Naive thymus-derived CD4-positive, alpha-beta T cell (primary cell): Measurements from ENCODE around the gene HOXD9. TPM values are rescaled to one million over a fixed set of nuclear protein-coding genes. Genes with fewer than 3 reads are reported as not detected.

ENCODE experiments used
- ATAC-seq: fragments of 150-1000 bp; cut with Tn5 transposase; 2 replicates; pipeline ENCODE4 v1.10.0; 2021; ENCODE audit warnings: mild to moderate bottlenecking, moderate library complexity
- CTCF ChIA-PET: fragments of 350-600 bp; sonication (Branson Sonifier 250); formaldehyde crosslinking; loops from one replicate; lab custom pipeline; 2021; ENCODE audit warnings: antibody characterized with exemption; lab: Charles Lee
- POLR2A ChIA-PET: fragments of 350-600 bp; sonication (Branson Sonifier 250); formaldehyde crosslinking; loops from one replicate; lab custom pipeline; 2021; ENCODE audit warnings: antibody characterized with exemption, inconsistent platforms; lab: Charles Lee
- DNase-seq, 9 donors: peaks; one replicate each; pipeline versions ENCODE4 v3.0.0 to v3.0.0-alpha.2; 2020 to 2022; ENCODE audit warnings: mixed read lengths in 1 of 9
- H3K27ac ChIP-seq: one replicate; pipeline ENCODE4 v1.7.0; 2013; ENCODE audit warnings: mild to moderate bottlenecking, low read depth, low read length, moderate library complexity
- H3K27me3 ChIP-seq, 2 donors: one replicate each; pipeline ENCODE4 v1.7.0; 2013; ENCODE audit warnings: low read length in 2 of 2, mild to moderate bottlenecking in 2 of 2, moderate library complexity in 2 of 2; ENCODE audit not compliant: control insufficient read depth in 2 of 2, insufficient read depth in 2 of 2
- H3K36me3 ChIP-seq, 3 experiments: 1 replicate in 2 of 3; 2 replicates in 1 of 3; pipeline ENCODE4 v1.7.0; 2013; ENCODE audit warnings: low read length in 3 of 3, mild to moderate bottlenecking in 3 of 3, moderate library complexity in 1 of 3; ENCODE audit not compliant: insufficient read depth in 3 of 3, control insufficient read depth in 2 of 3
- H3K4me1 ChIP-seq, 2 donors: one replicate each; pipeline ENCODE4 v1.7.0; 2013; ENCODE audit warnings: low read length in 2 of 2, mild to moderate bottlenecking in 2 of 2, moderate library complexity in 1 of 2; ENCODE audit not compliant: control insufficient read depth in 2 of 2, insufficient read depth in 2 of 2
- H3K4me3 ChIP-seq: 2 replicates; pipeline ENCODE4 v1.7.0; 2013; ENCODE audit warnings: mild to moderate bottlenecking, low read length
- H3K9me3 ChIP-seq, 3 experiments: 1 replicate in 2 of 3; 2 replicates in 1 of 3; pipeline ENCODE4 v1.7.0; 2013; ENCODE audit warnings: low read length in 3 of 3; ENCODE audit not compliant: control insufficient read depth in 2 of 3
- H3K27ac Mint-ChIP-seq, 9 donors: one replicate each; pipeline ENCODE4 v1.8.0; 2020 to 2022; ENCODE audit warnings: mixed read lengths in 9 of 9, mild to moderate bottlenecking in 8 of 9, moderate library complexity in 5 of 9, inconsistent platforms in 2 of 9
- H3K27me3 Mint-ChIP-seq, 5 donors: one replicate each; pipeline ENCODE4 v1.8.0; 2021 to 2022; ENCODE audit warnings: mixed read lengths in 5 of 5, mild to moderate bottlenecking in 1 of 5
- H3K36me3 Mint-ChIP-seq, 5 donors: one replicate each; pipeline ENCODE4 v1.8.0; 2020 to 2022; ENCODE audit warnings: mixed read lengths in 5 of 5, mild to moderate bottlenecking in 3 of 5, inconsistent platforms in 1 of 5
- H3K4me1 Mint-ChIP-seq, 7 donors: one replicate each; pipeline ENCODE4 v1.8.0; 2020 to 2022; ENCODE audit warnings: mixed read lengths in 7 of 7, mild to moderate bottlenecking in 3 of 7, inconsistent platforms in 1 of 7
- H3K4me3 Mint-ChIP-seq, 10 donors: one replicate each; pipeline ENCODE4 v1.8.0; 2020 to 2022; ENCODE audit warnings: mild to moderate bottlenecking in 10 of 10, mixed read lengths in 10 of 10, moderate library complexity in 6 of 10, inconsistent platforms in 2 of 10
- H3K9me3 Mint-ChIP-seq, 11 donors: one replicate each; pipeline ENCODE4 v1.8.0; 2020 to 2022; ENCODE audit warnings: mixed read lengths in 11 of 11, mild to moderate bottlenecking in 4 of 11, inconsistent platforms in 1 of 11, moderate library complexity in 1 of 11
- intact Hi-C, 2 donors: fragments of 100-400 bp; cut with micrococcal nuclease; formaldehyde crosslinking; loops; one replicate each; pipeline ENCODE4 v1.15.1; 2023
- polyA plus RNA-seq, 2 donors: library from polyadenylated mRNA; unstranded; fragments of 300-500 nt; fragmentation: Illumina TruSeq; gene quantifications; one replicate each; pipeline ENCODE4 v1.2.3, GENCODE V29; 2021
- total RNA-seq, 6 experiments: library from RNA in 5 of 6; stranded (reverse) in 5 of 6; gene quantifications; 1 replicate in 5 of 6; 2 replicates in 1 of 6; pipeline ENCODE4 v1.2.3 and lab custom pipeline; 2021 to 2026

Gene HOXD9
- total and polyA plus RNA-seq, 7 experiments from 2014 or later: not detected

DNA sequence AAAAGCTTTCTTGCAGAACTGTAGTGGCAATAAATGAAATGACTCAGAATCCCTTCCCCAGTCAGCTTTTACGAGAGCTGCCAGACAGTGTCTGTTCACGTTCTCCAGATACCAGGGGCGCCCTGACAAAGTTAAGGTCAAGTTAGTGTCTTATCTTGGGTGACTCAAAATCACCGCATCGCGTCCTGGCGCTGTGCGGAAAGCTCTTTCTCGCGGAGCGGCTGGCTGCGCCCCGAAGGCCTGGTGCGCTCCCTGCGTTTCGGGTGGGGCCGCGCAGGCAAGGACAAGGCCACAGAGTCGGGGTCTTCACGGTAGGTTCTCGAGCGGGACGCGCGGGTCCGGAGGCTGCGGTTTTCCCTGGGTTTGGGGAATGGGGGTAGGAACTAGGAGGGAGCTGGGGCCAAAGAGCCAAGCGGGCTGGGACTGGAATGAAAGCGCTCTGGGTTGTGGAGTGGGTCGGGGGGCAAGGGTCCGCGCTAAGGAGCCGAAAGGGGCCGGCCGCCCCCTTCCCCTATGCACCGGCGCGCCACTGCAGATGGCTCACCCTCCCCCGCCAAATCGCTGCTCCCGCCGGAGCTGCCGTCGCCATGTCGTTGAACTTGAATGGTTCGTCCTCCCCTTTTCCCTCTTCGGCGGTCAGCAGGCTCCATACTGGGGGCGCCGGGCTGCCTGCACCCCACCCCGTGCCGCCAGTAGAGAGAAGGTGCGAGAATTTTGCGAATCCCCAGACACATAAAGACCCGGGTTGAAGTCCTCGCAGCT is 18.0 kb upstream of the HOXD9 start:
- H3K4me1 Mint-ChIP-seq: peaks cover 16 to 44% (median 27%) of the 10 kb centered on the region in 7 donors
- ATAC-seq (no peak), DNase-seq (peak in 1 of 9 donors; percentile 20)
- Histone ChIP-seq H3K36me3 (no peaks in the 10 kb centered on the region), H3K27ac (no peak overlapping the region), H3K27me3 (peaks cover 12 to 59% of the 10 kb centered on the region in 2 donors), H3K9me3 (peaks cover 0 to 5% (median 0%) of the 10 kb centered on the region in 3 experiments), H3K4me3 (no peak overlapping the region), H3K4me1 (peaks cover 0 to 18% of the 10 kb centered on the region in 2 donors)
- ChIA-PET POLR2A (interaction anchor here (0.6 kb wide), 1 partner anchor 1200 kb away, joined by 3 read pairs; no protein-coding TSS in a partner anchor), CTCF (no interaction called here)
- intact Hi-C loops: no loop called here
- H3K4me3 Mint-ChIP-seq: peak overlapping the region in 6 of 10 donors; percentile 14 to 44 (median 20)
- H3K9me3 Mint-ChIP-seq: peaks cover 0 to 24% (median 5%) of the 10 kb centered on the region in 11 donors
- peaks cover 0 to 12% (median 6%) of the 10 kb centered on the region in 5 donors for H3K36me3 Mint-ChIP-seq
- peaks cover 74 to 86% (median 79%) of the 10 kb centered on the region in 5 donors for H3K27me3 Mint-ChIP-seq
- peak overlapping the region in 2 of 9 donors; percentile 11 to 81 for H3K27ac Mint-ChIP-seq

DNA sequence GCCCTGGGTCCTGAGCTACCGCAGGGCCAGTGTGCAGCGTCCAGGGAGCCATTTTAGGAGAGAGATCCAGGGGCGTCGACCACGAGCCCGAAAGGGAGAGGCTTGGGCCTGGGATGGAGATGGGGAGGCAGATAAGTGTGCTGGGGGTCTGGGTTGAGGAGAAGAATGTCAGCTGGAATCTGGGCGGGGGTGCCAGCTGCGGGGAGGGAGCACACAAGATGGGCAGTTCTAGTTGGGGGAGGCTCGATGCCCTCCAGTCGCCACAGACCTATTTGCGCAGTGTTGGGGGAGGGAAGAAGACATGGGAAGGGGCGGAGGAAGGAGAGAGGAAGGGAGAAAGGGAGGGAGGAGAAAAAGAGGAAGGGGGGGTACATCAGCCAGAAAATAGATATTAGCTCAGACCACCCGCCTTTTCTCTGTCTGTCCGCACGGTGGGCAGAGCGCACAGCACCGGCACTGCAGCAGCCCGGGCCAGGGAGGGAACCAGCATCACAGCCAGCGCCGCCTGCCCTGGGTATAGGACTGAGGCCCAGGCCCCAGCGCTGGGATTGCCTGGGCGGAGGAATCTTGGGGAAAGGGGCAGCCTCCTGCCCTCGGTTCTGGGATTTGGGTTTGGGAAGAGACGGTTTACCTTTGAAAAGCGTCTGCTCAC is 17.3 kb upstream of the HOXD9 start:
- Histone ChIP-seq H3K36me3 (no peaks in the 10 kb centered on the region), H3K27ac (no peak overlapping the region), H3K4me1 (peaks cover 0 to 18% of the 10 kb centered on the region in 2 donors), H3K27me3 (peaks cover 12 to 63% of the 10 kb centered on the region in 2 donors), H3K4me3 (no peak overlapping the region), H3K9me3 (peaks cover 0 to 11% (median 0%) of the 10 kb centered on the region in 3 experiments)
- ChIA-PET POLR2A (interaction anchor here (0.6 kb wide), 1 partner anchor 1200 kb away, joined by 3 read pairs; no protein-coding TSS in a partner anchor), CTCF (no interaction called here)
- H3K4me3 Mint-ChIP-seq: peak overlapping the region in 8 of 10 donors; percentile 14 to 83 (median 40)
- DNase-seq (peak in 1 of 9 donors; percentile 20), ATAC-seq (no peak)
- peak overlapping the region in 2 of 9 donors; percentile 60 to 81 for H3K27ac Mint-ChIP-seq
- H3K9me3 Mint-ChIP-seq: peaks cover 0 to 29% (median 8%) of the 10 kb centered on the region in 11 donors
- peaks cover 16 to 45% (median 28%) of the 10 kb centered on the region in 7 donors for H3K4me1 Mint-ChIP-seq
- peaks cover 78 to 89% (median 84%) of the 10 kb centered on the region in 5 donors for H3K27me3 Mint-ChIP-seq
- peaks cover 0 to 18% (median 6%) of the 10 kb centered on the region in 5 donors for H3K36me3 Mint-ChIP-seq
- intact Hi-C loops: no loop called here

DNA sequence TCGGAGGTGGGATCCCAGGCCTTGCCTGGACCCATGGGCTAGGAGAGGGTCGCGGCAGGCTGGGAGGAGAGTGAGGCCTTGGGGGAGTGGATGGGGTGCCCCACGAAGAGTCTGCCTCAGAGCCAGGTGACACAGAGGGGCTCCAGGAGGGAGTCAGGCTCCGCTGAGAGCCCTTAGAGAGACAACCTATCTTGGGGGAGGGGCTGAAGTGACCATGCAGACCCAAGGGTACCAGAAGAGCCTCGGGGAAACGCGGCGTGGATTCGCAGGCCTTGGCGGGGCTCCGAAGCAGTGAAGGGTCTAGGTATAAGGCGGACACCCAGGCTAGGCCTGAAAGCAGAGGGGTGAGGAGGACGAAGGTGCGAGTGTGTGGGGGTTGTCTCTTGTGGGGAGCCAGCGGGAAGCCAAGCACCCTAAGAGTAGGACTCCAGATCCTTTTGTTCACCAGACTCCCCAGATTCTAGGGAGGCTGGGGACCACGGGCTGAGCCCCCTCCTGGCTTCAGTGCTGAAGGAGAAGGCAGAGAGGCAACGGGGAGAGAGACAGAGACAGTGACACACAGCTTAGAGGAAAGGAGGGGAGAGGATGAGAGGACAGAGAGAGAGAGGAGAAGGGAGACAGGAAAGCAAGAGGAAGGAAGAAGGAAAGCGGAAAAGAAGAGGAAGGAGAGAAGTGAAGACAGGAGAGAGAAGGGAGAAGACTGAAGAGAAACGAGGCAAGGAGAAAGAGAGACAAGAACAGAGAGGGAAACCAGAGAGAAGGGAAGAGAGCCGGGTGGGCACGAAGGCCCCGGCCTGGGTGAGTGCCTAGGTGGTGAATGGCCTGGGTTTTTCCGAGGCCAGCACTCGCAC is 16.6 kb upstream of the HOXD9 start:
- Mint-ChIP-seq H3K9me3 (peaks cover 0 to 34% (median 8%) of the 10 kb centered on the region in 11 donors), H3K27ac (peak overlapping the region in 5 of 9 donors; percentile 25 to 81 (median 60)), H3K27me3 (peaks cover 84 to 89% (median 85%) of the 10 kb centered on the region in 5 donors), H3K4me3 (peak overlapping the region; percentile 41 to 85 (median 78)), H3K36me3 (peaks cover 0 to 18% (median 6%) of the 10 kb centered on the region in 5 donors), H3K4me1 (peaks cover 14 to 45% (median 28%) of the 10 kb centered on the region in 7 donors)
- Histone ChIP-seq H3K36me3 (no peaks in the 10 kb centered on the region), H3K4me1 (peaks cover 0 to 18% of the 10 kb centered on the region in 2 donors), H3K27me3 (peaks cover 17 to 68% of the 10 kb centered on the region in 2 donors), H3K27ac (no peak overlapping the region), H3K9me3 (peaks cover 0 to 11% (median 0%) of the 10 kb centered on the region in 3 experiments), H3K4me3 (no peak overlapping the region)
- ATAC-seq (no peak), DNase-seq (no peak)
- POLR2A ChIA-PET: no interaction called here
- CTCF ChIA-PET: no interaction called here
- intact Hi-C loops: no loop called here

DNA sequence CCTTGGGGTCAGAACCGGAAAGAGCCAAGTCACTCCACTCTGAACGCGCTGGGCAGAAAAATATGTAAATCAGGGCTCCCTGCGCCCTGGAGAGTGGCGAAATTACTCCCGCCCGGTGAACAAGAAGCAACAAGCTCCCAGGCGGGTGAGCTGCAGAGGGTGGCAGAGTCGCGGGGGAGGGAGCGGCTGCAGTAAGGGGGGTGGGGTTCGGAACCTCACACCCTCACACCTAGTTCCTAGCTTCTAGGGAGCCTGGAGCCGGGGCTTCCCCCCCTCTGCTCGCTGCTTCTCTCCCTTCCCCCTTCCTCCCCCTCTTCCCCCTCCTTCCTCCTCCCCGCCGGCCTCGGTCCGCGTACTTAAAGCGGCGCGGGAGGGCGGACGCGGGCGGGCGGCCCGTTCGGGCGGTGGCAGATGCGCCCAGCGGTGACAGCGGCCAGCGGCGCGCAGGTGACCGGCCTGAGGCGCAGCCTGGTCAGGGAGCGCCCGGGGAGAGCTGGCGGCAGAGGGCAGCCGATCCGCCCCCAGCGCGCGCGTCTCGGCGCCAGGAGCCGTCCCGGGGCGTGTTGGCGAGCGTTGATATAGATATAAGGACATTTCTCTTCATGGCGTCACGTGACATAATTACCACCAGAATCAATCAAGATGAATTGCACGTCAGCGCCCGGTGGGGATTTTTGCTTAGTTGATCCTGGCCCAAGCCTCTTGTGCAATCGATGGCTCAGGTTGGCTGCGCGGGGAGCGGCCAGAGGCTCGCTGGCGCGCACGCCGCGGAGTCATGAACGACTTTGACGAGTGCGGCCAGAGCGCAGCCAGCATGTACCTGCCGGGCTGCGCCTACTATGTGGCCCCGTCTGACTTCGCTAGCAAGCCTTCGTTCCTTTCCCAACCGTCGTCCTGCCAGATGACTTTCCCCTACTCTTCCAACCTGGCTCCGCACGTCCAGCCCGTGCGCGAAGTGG is 15.7 kb upstream of the HOXD9 start, which contains the start of gene HOXD11:
HOXD11 (plus strand) TSS at position 700 of the 959 bp plus-strand sequence; CDS start at position 776, 76 bp downstream.
- ChIA-PET CTCF (no interaction called here), POLR2A (no interaction called here)
- Mint-ChIP-seq H3K27me3 (peaks cover 84 to 89% (median 84%) of the 10 kb centered on the region in 5 donors), H3K36me3 (peaks cover 0 to 18% (median 6%) of the 10 kb centered on the region in 5 donors), H3K27ac (peak within 1 kb of the TSS in 5 of 9 donors; percentile 25 to 81 (median 60)), H3K4me3 (peak within 1 kb of the TSS; percentile 41 to 85 (median 78)), H3K9me3 (peaks cover 0 to 43% (median 10%) of the 10 kb centered on the region in 11 donors), H3K4me1 (peaks cover 14 to 45% (median 28%) of the 10 kb centered on the region in 7 donors)
- Histone ChIP-seq H3K27me3 (peaks cover 17 to 68% of the 10 kb centered on the region in 2 donors), H3K27ac (no peak within 1 kb of the TSS), H3K9me3 (peaks cover 0 to 11% (median 0%) of the 10 kb centered on the region in 3 experiments), H3K4me1 (peaks cover 0 to 18% of the 10 kb centered on the region in 2 donors), H3K4me3 (no peak within 1 kb of the TSS), H3K36me3 (no peaks in the 10 kb centered on the region)
- DNase-seq: peak in 1 of 9 donors; percentile 13
- peak; percentile 27 for ATAC-seq
- intact Hi-C loops: loop anchor here in 1 of 2 donors (1.0 kb wide), 1 partner anchor 26 kb away; no protein-coding TSS in a partner anchor

DNA sequence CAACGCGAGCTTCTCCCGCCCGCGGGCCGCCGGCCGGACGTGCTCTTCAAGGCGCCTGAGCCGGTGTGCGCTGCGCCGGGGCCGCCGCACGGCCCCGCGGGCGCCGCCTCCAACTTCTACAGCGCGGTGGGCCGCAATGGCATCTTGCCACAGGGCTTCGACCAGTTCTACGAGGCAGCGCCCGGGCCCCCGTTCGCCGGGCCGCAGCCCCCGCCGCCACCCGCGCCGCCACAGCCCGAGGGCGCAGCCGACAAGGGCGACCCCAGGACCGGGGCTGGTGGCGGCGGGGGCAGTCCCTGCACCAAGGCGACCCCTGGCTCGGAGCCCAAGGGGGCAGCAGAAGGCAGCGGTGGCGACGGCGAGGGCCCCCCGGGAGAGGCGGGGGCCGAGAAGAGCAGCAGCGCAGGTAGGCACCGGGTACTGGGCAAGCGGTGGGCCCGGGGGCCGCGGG is 14.8 kb upstream of the HOXD9 start:
- intact Hi-C loops: loop anchor here in 1 of 2 donors (1.0 kb wide), 1 partner anchor 26 kb away; no protein-coding TSS in a partner anchor
- Mint-ChIP-seq H3K9me3 (peaks cover 0 to 48% (median 10%) of the 10 kb centered on the region in 11 donors), H3K27ac (no peak overlapping the region), H3K4me3 (peak overlapping the region in 1 of 10 donors; percentile 60), H3K36me3 (peaks cover 0 to 18% (median 4%) of the 10 kb centered on the region in 5 donors), H3K27me3 (peaks cover 79 to 89% (median 84%) of the 10 kb centered on the region in 5 donors), H3K4me1 (peaks cover 14 to 45% (median 28%) of the 10 kb centered on the region in 7 donors)
- Histone ChIP-seq H3K27ac (no peak overlapping the region), H3K27me3 (peaks cover 17 to 68% of the 10 kb centered on the region in 2 donors), H3K36me3 (no peaks in the 10 kb centered on the region), H3K9me3 (peaks cover 0 to 15% (median 0%) of the 10 kb centered on the region in 3 experiments), H3K4me1 (peaks cover 0 to 18% of the 10 kb centered on the region in 2 donors), H3K4me3 (no peak overlapping the region)
- ATAC-seq (no peak), DNase-seq (no peak)
- CTCF ChIA-PET: no interaction called here
- POLR2A ChIA-PET: no interaction called here
